Tibial nerve (tissue), 4 donors: ENCODE data around the gene CRYGA. TPM values are rescaled to one million over a fixed set of nuclear protein-coding genes. Genes with fewer than 3 reads are reported as not detected.
"Not testable (repeated sequence)": the region's sequence is repeated elsewhere in the genome, so short reads cannot be mapped to it uniquely, and the experiment has no call there.

Source experiments
- DNase-seq, 2 donors: peaks; one replicate each; pipeline ENCODE4 v3.0.0-alpha.2; 2019; ENCODE audit warnings: low spot score in 2 of 2
- H3K27ac ChIP-seq, 4 donors: fragments of 200-600 bp; sonication (generic) in 3 of 4; one replicate each; pipeline ENCODE4 v1.5.1; 2017 to 2019; ENCODE audit warnings: mild to moderate bottlenecking in 1 of 4
- H3K27me3 ChIP-seq, 2 donors: fragments of 200-600 bp; sonication (generic) in 1 of 2; one replicate each; pipeline versions ENCODE4 v1.5.1 to v1.6.0; 2017 to 2019
- H3K36me3 ChIP-seq, 3 donors: fragments of 200-600 bp; sonication (generic); one replicate each; pipeline ENCODE4 v1.5.1; 2018 to 2019
- H3K4me1 ChIP-seq, 4 donors: fragments of 200-600 bp; sonication (generic) in 3 of 4; one replicate each; pipeline ENCODE4 v1.5.1; 2017 to 2019
- H3K4me3 ChIP-seq, 4 donors: fragments of 200-600 bp; sonication (generic) in 3 of 4; one replicate each; pipeline ENCODE4 v1.5.1; 2017 to 2019; ENCODE audit warnings: mild to moderate bottlenecking in 1 of 4, moderate library complexity in 1 of 4
- H3K9me3 ChIP-seq, 4 donors: fragments of 200-600 bp; sonication (generic) in 3 of 4; one replicate each; pipeline ENCODE4 v1.5.1; 2017 to 2019
- EP300 ChIP-seq, 2 donors: sonication (generic); formaldehyde crosslinking; IDR thresholded peaks; one replicate each; pipeline ENCODE4 v1.6.1; 2017; ENCODE audit warnings: antibody characterized with exemption in 2 of 2, mild to moderate bottlenecking in 1 of 2
- POLR2A ChIP-seq, 2 donors: fragments of 450-650 bp; IDR thresholded peaks; one replicate each; pipeline ENCODE4 v1.6.1; 2017; ENCODE audit warnings: antibody characterized with exemption in 2 of 2, mild to moderate bottlenecking in 2 of 2, moderate library complexity in 2 of 2
- WGBS, 2 donors: methylation state at CpG; one replicate each; pipeline ENCODE4 v1.1.5; 2018; 5-methylcytosine and 5-hydroxymethylcytosine counted together
- total RNA-seq, 4 donors: library from RNA; depleted of rRNA; stranded (reverse); fragments of >200 nt; gene quantifications; one replicate each; pipeline ENCODE4 v1.1.0, GENCODE V29; 2016
- TF ChIP-seq, protein P1 (sequence below), 5 experiments: fragments of 200-600 bp in 3 of 5; fragments of 450-650 bp in 2 of 5; sonication (generic) in 3 of 5; IDR thresholded peaks; one replicate each; pipeline ENCODE4 v1.5.1; 2016 to 2019; ENCODE audit warnings: antibody characterized with exemption in 5 of 5, mild to moderate bottlenecking in 3 of 5, moderate library complexity in 2 of 5

The CRYGA gene
- total RNA-seq, 4 donors from 2014 or later: not detected

DNA sequence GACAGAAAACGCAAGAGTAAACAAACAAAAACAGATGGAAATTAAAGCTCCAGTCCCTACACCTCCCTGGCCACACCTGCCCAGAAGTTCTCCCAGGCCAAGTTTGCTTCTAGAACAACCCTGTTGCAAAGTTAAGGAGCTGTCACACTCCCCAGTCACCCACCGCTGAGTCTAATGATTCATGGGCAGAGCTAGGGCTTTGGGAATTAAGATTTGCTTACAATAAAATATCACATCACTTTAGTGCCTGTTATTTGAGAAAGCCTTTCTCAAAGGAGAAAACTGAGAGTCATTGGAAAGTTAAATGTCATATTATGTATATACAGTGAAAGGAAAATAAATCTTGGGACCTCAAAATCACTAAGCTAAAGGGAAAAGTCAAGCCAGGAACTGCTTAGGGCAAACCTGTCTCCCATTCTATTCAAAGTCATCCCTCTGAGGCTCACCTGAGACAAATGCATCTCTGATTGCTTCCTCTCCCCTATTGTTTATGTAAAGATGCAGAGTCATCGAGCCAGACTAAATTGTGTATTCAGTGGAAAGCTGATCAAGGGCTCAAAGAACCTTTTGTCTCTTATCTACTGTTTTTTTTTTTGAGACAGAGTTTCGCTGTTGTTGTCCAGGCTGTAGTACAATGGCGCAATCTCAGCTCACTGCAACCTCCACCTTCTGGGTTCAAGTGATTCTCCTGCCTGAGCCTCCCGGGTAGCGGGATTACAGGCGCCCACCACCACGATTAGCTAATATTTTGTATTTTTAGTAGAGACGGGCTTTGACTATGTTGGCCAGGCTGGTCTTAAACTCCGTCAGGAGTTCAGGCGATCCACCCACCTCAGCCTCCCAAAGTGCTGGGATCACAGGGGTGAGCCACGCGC, 20.2 kb downstream of the CRYGA start:
- WGBS, 2 donors: 38 to 44% methylated on average over 9 to 14 of the region's 14 CpGs
- peaks cover 0 to 2% (median 0%) of the 10 kb centered on the region in 4 donors for H3K9me3 ChIP-seq
- H3K27me3 ChIP-seq: no peaks in the 10 kb centered on the region
- no peak overlapping the region for H3K27ac ChIP-seq
- TF ChIP-seq POLR2A (IDR thresholded peaks at IDR 0.05): no peak
- no peak for TF ChIP-seq EP300 (IDR thresholded peaks at IDR 0.05)
- TF ChIP-seq, protein P1, sequence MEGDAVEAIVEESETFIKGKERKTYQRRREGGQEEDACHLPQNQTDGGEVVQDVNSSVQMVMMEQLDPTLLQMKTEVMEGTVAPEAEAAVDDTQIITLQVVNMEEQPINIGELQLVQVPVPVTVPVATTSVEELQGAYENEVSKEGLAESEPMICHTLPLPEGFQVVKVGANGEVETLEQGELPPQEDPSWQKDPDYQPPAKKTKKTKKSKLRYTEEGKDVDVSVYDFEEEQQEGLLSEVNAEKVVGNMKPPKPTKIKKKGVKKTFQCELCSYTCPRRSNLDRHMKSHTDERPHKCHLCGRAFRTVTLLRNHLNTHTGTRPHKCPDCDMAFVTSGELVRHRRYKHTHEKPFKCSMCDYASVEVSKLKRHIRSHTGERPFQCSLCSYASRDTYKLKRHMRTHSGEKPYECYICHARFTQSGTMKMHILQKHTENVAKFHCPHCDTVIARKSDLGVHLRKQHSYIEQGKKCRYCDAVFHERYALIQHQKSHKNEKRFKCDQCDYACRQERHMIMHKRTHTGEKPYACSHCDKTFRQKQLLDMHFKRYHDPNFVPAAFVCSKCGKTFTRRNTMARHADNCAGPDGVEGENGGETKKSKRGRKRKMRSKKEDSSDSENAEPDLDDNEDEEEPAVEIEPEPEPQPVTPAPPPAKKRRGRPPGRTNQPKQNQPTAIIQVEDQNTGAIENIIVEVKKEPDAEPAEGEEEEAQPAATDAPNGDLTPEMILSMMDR (IDR thresholded peaks at IDR 0.05): no peak
- no peak for DNase-seq
- H3K36me3 ChIP-seq: no peaks in the 10 kb centered on the region
- no peaks in the 10 kb centered on the region for H3K4me1 ChIP-seq
- no peak overlapping the region for H3K4me3 ChIP-seq

DNA sequence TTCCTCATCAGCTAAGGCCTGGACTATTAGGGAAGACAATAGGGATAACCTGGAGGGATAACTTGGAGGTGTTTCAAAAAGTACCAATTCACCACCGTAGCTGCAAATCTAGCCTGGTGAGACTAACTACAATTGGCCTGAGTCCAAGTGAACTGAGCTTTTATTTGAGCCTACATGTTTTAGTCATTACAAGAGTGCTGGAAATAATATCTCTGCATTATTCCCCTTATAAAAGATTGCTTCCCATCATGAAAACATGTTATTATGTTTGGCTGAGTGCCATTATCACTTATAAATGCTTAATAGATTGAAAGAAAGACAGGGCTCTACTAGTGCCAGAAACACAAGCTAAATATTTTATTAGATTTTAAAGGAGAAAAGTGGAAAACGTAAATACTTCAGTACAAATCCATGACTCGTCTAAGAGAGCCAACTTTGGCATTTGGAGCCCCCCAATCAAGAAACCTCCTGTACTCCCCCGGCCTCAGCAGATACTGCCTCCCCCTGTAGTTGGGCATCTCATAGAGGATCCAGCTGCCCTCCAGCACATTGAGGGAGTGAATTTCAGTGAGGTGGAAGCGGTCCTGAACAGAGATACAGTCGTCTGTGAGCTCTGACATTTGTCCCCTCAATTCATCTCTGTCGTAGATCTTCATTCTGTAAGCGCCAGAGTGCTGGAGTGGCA, 21.0 kb downstream of the CRYGA start:
- no peaks in the 10 kb centered on the region for H3K27me3 ChIP-seq
- WGBS, 2 donors: 27% methylated on average over 8 of the region's 8 CpGs
- H3K27ac ChIP-seq: no peak overlapping the region
- no peaks in the 10 kb centered on the region for H3K36me3 ChIP-seq
- no peaks in the 10 kb centered on the region for H3K4me1 ChIP-seq
- no peak for TF ChIP-seq EP300 (IDR thresholded peaks at IDR 0.05)
- TF ChIP-seq, protein P1 (IDR thresholded peaks at IDR 0.05): no peak
- TF ChIP-seq POLR2A (IDR thresholded peaks at IDR 0.05): no peak
- H3K4me3 ChIP-seq: no peak overlapping the region
- H3K9me3 ChIP-seq: peaks cover 0 to 7% (median 0%) of the 10 kb centered on the region in 4 donors
- DNase-seq: no peak

DNA sequence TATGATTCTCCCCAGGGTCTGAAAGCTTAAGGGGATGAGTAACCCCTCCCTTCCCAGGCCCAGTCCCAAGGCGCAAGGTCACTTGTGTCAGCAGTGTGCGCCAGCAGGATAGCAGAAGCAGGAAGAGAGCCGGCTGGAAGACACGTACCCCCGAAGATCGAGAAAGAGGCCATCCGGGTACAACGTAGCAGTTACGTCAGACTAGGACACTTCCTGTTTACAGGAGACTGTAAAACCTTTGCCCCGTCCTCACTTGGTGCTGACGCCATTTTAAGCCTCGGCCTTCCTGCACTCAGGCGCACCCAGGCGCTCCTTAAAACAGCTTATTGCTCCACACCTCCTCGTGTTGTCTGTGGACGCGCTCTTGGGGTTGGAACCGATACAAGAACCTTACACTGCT, 23.9 kb downstream of the CRYGA start:
- no peak for DNase-seq
- TF ChIP-seq EP300 (IDR thresholded peaks at IDR 0.05) (no peak), POLR2A (IDR thresholded peaks at IDR 0.05) (no peak)
- TF ChIP-seq, protein P1 (IDR thresholded peaks at IDR 0.05): no peak
- H3K27me3 ChIP-seq: no peaks in the 10 kb centered on the region
- peaks cover 0 to 7% (median 0%) of the 10 kb centered on the region in 4 donors for H3K9me3 ChIP-seq
- H3K4me3 ChIP-seq: no peak overlapping the region
- H3K27ac ChIP-seq: no peak overlapping the region
- H3K4me1 ChIP-seq: no peaks in the 10 kb centered on the region
- WGBS, 2 donors: 87 to 89% methylated on average over 18 of the region's 18 CpGs
- no peaks in the 10 kb centered on the region for H3K36me3 ChIP-seq

DNA sequence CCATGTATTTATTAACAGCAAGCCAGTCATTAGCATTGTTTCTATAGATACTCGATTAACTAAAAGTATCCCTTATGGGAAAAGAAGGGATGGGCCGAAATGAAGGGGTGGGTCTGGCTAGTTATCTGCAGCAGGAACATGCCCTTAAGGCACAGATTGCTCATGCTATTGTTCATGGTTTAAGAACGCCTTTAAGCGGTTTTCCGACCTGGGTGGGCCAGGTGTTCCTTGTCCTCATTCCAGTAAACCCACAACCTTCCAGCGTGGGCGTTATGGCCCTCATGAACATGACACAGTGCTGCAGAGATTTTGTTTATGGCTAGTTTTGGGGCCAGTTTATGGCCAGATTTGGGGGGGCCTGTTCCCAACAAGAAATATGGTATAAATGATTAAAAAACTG, 25.1 kb downstream of the CRYGA start:
- H3K27me3 ChIP-seq, H3K27ac ChIP-seq, H3K9me3 ChIP-seq, H3K36me3 ChIP-seq, H3K4me3 ChIP-seq, H3K4me1 ChIP-seq, DNase-seq: not testable (repeated sequence)
- WGBS, 2 donors: 93 to 94% methylated on average over 7 of the region's 7 CpGs

DNA sequence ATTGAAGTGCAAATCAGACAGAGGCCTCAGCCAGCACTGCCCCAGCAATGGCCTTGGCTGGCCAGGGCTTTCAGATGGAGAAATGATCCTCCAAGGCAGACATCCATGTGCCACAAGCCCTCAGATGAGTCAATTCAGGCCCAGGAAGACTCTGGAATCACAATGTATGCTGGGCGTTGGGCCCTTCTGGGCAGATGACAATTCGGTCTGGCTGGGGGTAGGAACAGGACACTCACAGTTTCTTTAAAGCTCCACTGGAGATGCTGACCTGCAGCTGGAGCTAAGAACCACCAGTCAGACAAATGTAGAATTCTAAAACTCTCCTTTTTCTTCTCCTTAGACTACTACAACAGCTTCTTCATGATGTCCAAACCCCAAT, 26.7 kb downstream of the CRYGA start:
- Histone ChIP-seq H3K27ac (no peak overlapping the region), H3K9me3 (peaks cover 0 to 7% (median 0%) of the 10 kb centered on the region in 4 donors), H3K36me3 (no peaks in the 10 kb centered on the region), H3K27me3 (no peaks in the 10 kb centered on the region), H3K4me3 (no peak overlapping the region), H3K4me1 (no peaks in the 10 kb centered on the region)
- DNase-seq: no peak
- 89 to 97% methylated on average over 2 of the region's 2 CpGs for WGBS, 2 donors
- TF ChIP-seq EP300 (IDR thresholded peaks at IDR 0.05): no peak
- TF ChIP-seq, protein P1 (IDR thresholded peaks at IDR 0.05): no peak
- TF ChIP-seq POLR2A (IDR thresholded peaks at IDR 0.05): no peak
